ENCODE measurements around the gene NAA38. TPM values are rescaled to one million over a fixed set of nuclear protein-coding genes. Genes with fewer than 3 reads are reported as not detected.
A peak's percentile ranks its signal among the peaks of the same experiment; 100 is the strongest.

The NAA38 gene
- polyA plus RNA-seq, 3 donors, result 94.2 to 137 (median 104) TPM

GRCh38 chr17:7844292-7845154, 12.8 kb downstream of the NAA38 start:
- DNase-seq, result peak; percentile 95

DNA sequence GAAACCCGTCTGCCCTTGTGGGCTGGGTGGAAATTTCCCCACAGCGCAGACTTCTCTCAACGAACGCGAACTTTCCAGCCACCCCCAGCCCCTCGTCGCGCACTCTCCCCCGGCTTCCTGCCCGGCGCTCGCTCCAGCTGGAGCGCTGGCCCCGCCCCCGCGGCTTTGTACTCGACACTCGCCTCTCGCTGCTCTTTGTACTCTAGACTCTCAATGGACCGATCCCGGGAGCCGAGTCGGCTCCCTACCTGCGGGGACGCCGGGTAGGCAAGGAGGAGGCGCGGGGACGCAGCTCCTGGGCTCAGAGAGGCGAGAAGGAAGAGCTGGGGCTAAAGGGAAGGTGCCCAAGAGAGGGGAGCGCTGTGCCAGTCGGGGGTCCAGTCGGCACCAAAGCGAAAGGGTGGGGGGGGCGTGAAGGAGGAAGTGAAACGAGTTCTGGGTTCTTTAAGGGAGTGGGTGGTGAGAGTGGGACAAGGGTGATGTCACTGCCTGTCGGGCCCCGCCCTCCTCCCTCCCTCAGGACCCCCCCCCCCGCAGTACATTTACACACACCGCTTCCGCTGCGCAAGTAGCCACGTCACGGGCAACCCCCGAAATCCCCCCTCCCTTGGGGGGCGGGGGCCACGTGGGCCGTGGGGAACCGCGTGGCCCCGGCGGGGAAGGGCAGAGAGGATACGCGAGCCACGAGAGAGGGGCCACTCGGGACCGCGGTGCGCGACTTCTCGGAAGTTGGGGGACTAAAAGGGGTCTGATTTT, 13.6 kb downstream of the NAA38 start:
- peak; percentile 84 for DNase-seq

GRCh38 chr17:7843257-7843535, 14.2 kb downstream of the NAA38 start:
- DNase-seq, result no peak

DNA sequence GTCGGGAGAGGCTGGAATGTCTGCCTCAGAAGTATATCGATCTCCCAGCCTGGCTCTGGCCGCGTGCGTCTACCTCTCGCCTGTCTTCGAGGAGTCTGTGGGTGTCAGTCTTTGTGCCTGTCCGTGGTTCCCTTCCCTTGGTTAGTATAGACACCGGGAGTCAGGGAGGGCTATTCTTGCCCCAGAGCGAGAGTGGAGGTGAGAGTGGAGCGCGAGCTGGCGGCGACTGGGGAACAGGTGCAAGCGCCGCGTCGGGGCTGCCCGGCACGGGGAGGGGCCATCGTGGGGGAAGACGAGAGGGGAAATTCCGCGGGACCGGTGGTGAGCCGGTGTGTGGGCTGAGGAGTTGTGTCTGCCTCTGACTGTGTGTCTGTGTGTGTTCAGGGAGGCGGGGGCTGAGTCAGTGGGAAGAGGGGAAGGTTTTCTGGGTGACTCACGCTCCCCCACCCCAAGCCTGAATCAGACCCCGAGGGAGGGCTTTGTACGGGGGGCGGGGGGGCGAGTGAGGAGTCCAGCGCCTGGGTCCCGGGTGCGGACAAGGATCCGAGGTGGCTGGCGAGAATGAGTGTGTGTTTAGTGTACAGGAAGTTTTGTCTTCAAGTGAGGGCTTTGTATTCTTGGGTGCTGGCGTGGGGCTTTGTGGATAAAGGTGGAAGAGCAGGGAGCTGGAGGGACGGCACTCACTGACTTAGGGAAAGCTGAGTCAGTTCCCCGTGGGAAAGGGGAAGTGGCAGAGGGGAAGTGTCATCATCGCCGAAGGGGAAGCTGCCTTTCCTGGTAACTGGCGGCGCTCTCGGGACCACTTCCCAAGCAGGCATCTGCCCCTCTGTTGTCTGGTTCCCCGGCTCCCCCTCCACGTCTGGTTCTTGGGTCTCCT, 14.7 kb downstream of the NAA38 start:
- peak; percentile 40 for DNase-seq

- DNase-seq, result peak; percentile 92
Measured at GRCh38 chr17:7841915-7842379, 15.4 kb downstream of the NAA38 start.

- DNase-seq, result peak; percentile 57
Measured at GRCh38 chr17:7841396-7841914, 15.9 kb downstream of the NAA38 start.

DNA sequence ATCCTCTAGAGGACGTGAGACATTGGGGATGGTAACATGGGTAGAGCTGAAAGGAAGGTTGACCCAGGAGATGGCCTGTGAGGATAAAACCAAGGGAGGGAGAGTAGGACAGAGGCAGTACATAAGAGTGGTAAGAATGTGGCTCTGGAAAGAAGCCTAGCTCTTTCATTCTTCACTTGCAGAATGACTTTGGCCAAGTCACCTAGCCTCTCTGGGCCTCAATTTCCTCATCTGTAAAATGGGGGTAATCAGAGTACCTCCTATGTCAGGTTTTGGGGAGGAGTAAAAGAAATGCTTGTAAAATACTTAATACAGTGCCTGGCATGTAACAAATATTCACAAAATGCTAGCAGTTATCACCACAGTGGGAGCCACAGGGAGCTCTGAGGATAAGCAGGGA, 16.5 kb downstream of the NAA38 start:
- no peak for DNase-seq

GRCh38 chr17:7840441-7840840, 16.9 kb downstream of the NAA38 start:
- DNase-seq, result no peak

DNA sequence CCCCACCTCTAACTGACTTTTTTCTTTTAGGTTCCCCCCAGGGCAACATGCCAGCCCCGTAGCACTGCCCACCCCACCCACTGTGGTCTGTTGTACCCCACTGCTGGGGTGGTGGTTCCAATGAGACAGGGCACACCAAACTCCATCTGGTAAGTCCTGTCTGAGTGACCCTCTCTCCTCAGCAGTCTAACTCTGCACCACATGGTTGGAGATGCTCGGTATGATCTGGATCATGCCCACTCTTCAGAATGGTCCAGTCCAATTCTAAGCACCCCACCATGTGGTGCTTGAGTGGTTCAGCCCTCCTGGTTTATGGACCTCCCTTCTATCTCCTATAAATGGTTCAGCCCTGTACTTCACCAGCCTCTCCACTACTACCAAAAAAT, 17.5 kb downstream of the NAA38 start:
- no peak for DNase-seq

DNA sequence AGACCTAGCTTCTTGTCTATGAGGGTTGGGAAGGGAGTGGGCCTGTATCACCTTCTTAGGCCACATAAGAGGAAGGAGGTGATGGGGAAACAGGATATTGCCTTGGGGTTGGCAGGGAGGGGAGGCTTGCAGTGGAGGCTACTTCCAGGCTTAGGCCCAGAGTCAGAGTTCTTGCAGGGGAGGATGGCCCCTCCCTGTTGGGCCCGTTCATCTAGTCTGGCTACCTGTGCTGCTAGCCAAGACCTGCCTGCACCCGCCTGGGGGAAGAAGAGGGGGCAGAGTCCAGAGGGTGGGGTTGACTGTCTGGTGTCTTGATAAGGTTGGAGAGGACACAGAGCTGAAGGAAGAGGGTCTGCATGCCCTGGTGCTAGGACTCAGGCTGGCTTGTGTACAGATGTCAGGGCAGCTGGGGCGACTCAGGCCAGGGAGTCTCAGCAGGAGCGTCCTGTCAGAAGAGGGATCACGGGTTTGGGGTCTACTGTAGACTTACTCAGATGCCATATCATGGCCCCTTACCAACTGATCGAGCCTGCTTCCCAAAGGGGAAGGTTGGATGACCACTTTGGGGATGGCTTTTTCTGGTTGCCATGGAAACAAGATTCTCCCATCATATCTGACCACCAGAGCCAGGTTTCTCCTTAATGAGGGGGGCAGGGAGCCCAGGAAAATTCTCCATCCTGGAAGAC, 18.0 kb downstream of the NAA38 start:
- DNase-seq, result no peak

- DNase-seq, result peak; percentile 68
Measured at GRCh38 chr17:7838090-7839075, 19.0 kb downstream of the NAA38 start.

DNA sequence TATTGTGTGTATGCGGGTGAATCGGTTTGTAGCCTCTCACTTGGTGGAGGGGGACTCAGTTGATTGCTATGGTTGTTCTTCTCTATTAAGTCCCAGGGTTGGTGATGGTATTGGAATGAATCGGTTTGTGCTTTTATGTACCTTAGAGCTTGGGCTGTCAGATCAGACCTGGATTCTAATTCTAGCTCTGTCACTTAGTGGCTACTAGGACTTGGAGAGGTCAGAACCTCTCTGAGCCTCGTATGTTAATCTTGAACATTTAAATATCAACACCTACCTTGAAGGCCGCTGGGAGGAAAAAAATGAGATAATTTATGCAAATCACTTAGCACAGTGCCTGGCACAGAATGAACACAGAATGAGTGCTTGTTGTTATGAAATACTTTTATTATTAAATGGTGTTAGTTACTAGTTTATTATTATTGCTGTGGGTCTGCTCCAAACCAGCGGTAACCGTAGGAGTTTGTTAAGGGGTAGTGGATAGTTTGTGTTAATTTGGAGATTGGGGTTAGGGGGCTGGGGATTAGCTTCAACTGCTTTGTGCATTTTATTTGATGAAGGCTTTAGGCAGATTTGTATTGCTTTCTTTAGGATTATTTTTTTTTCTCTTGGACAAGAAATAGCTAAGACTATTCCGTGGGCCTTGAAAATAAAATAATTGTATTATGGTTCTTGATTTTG, 19.8 kb downstream of the NAA38 start:
- no peak for DNase-seq

GRCh38 chr17:7836596-7837407, 20.6 kb downstream of the NAA38 start:
- peak; percentile 96 for DNase-seq

DNA sequence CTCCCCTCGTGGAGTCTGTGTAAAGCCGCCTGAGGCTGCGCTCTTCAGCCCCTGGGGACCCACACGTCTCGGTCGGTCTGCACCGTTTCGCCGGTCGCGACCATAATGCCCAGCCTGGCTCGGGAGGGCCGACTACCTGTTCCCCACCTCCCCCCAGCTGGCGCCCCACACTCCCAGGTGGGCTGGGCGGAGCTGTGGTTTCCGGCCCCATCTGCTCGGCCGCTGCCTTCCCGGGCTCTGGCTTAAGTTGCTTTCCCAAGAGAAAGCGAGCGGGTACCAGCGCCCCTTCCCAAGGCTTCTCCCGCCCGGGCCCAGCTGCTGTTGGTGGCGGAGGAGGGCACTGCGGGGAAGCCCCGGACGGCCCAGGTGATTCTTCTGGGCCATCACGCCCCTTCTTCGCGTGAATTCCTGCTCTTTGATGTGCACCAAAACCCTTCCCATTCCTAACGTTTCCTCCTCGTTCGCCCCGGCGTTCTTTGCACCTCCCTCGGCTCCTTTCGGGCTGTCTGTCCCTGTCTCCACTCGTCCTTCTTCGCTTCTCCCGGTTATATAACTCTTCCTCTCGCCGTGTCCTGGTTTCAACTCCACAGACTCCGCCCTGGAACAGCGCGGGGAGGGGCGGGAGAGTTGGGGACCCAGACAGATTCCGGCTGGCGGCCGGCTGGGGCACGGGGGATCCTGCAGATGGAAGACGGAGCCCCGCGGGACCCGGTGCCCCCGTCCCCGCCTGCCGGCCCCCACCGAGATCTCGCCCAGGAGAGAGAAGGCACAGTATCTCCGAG, 21.4 kb downstream of the NAA38 start:
- DNase-seq, result peak; percentile 66

DNA sequence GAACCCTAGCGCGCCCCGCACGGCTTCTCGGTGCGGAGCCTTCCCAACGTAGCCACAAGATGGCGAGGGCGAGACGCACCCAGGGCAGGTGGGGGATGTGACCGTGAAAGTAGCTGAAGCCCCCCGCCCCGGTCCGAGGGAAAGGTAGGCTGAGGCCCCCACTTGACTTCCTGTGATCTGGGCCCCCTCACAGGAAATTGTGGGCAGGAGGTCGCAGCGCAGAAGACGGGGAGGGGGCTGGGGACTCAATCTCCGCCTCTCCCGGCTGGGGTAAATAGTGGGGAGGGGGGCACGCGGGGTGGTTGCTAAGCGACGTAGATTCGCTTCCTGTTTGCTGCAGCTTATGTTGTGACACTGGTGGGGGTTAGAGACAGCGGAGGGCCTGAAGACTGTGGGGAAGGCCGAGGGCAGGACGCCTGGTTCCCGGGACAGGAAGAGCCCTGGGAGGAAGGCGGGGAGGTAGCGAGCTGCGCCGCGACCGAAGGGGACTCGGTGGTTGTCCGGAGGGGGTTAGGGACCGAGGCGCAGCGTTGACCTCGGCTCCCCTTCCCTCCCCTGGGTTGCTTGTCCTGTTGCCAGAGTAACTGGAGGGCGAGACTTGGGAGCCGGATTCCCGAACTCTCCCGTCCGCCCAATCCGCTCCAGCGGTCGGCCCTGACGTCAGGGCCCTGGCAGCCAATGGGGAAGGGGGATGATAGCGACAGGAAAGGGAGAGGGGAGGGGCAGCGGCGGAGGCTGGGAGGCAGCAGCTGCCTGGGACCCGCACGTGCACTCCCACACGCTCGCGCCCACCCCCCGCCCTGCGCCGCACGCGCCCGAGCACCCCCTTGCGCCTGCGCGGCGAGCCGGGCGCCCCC, 22.2 kb downstream of the NAA38 start:
- peak; percentile 99 for DNase-seq

DNA sequence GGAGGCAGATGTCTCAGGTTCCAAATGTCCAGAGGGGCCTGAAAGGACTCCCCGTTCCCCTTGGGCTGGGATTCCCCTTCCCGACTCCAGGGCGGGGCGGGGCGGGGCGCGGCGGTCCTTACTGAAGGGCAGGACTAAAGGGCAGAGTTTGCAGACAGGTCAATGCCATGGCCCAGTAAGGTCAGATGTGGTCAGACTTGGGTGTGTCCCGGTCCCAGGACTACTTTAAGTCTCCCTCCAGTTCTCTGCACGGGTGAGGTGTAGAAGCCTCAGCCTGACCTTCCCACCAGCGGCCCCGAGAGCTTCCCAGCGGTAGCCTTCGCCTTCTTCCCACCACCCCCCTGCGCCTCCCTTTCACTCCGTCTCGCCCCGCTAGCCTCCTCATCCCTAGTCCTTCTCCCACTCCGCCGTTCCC, 22.8 kb downstream of the NAA38 start:
- peak; percentile 21 for DNase-seq

All from renal pelvis (tissue), 4 donors.